Measurements from ENCODE around the gene SEC63. TPM values are rescaled to one million over a fixed set of nuclear protein-coding genes. Genes with fewer than 3 reads are reported as not detected.
A peak's percentile ranks its signal among the peaks of the same experiment; 100 is the strongest.
"Not testable (repeated sequence)": the region's sequence is repeated elsewhere in the genome, so short reads cannot be mapped to it uniquely, and the experiment has no call there.

Gene SEC63
- total RNA-seq, 2 experiments from 2014 or later = 71.2 to 74.5 TPM

DNA sequence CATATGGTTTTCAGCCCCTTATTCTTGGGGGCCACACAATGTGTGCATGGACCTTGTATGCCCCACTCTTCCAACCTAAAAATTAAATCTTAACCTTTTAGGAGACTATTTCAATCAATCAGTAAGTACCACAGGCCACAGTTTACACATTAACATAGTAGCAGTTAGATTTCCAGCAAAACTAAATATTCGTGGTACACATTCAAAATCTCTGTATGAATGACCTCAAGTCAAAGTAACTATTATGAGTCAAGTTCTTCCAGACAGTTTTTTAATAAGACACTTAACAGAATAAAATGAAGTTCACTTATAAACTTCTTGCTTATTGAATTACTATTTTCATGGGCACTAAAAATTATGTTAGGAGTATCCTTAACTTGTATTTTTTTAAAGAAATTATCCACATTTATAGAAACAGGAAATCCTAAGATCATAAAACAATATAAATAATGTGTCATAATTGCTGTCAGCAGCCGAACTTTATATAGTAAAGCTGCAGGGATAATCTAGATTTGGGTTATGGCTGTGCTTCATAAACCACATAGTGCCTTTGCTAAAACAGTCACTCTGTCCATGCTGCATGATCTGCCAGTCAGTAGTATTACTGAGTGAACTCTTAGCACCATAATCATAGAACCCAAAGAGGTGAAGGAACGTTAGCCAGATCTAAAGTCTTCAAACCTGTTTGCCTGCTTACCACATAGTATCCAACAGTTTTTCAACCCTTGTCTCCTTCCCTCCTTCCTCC lies 21.7 kb downstream of the SEC63 start:
- CTCF ChIA-PET = no interaction called here
- Mint-ChIP-seq H3K4me3 (no peak overlapping the region), H3K4me1 (peaks cover 1% of the 10 kb centered on the region), H3K27me3 (no peaks in the 10 kb centered on the region), H3K36me3 (ENCODE audit: low read depth) (peaks cover 50% of the 10 kb centered on the region), H3K9me3 (peaks cover 10% of the 10 kb centered on the region), H3K27ac (no peak overlapping the region)
- no peak for DNase-seq
- POLR2A ChIA-PET = no interaction called here

DNA sequence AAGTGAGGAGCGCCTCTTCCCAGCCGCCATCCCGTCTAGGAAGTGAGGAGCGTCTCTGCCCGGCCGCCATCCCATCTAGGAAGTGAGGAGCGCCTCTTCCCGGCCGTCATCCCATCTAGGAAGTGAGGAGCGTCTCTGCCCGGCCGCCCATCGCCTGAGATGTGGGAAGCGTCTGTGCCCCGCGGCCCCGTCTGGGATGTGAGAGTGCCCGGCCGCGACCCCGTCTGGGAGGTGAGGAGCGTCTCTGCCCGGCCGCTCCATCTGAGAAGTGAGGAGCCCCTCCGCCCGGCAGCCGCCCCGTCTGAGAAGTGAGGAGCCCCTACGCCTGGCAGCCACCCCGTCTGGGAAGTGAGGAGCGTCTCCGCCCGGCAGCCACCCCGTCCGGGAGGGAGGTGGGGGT lies 23.8 kb downstream of the SEC63 start:
- H3K4me1 Mint-ChIP-seq, POLR2A ChIA-PET: not testable (repeated sequence)

DNA sequence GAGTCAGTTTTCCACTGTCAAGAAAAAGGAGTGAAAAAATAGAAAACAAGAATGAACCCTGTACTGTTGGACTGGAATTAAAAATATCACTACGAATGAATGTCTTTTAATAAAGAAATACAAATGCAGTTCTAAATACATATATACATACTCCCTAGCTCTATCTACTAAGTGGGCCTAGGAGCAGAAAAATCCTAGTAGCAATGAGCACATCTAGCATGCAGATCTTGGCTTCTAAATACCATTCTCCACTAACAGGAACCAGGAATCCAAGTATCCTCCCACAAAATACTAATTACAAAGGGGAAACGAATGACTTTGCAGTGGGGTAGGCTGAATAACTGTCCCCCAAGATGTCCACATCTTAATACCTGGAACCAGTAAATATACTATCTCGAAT lies 25.4 kb downstream of the SEC63 start:
- Mint-ChIP-seq H3K36me3 (ENCODE audit: low read depth) (peaks cover 41% of the 10 kb centered on the region), H3K27ac (no peak overlapping the region), H3K4me1 (no peaks in the 10 kb centered on the region), H3K9me3 (peaks cover 10% of the 10 kb centered on the region), H3K4me3 (no peak overlapping the region), H3K27me3 (no peaks in the 10 kb centered on the region)
- DNase-seq = no peak
- ChIA-PET CTCF (no interaction called here), POLR2A (no interaction called here)

More for the DNA sequence above, 23.8 kb downstream of the SEC63 start:
- DNase-seq, H3K4me3 Mint-ChIP-seq, H3K27ac Mint-ChIP-seq, H3K27me3 Mint-ChIP-seq, H3K9me3 Mint-ChIP-seq, CTCF ChIA-PET: not testable (repeated sequence)
- H3K36me3 Mint-ChIP-seq (ENCODE audit: low read depth) = peaks cover 40% of the 10 kb centered on the region

DNA sequence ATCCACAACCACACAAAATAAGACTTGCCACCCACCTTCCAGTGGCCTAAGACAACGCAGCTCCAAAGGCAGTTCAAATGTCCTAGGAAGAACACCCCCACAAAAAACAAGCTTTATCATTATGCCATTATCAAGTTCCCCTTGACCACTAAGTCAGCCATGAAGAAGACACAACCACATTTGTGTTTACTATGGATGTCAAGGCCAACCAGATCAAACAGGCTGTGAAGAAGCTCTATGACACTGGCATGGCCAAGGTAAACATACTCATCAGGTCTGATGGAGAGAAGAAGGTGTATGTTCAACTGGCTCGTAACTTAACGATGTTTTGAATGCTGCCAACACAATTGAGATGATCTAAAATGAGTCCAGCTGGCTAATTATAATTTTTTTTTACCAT lies 26.1 kb downstream of the SEC63 start:
- H3K27me3 Mint-ChIP-seq = no peaks in the 10 kb centered on the region
- no peaks in the 10 kb centered on the region for H3K4me1 Mint-ChIP-seq
- no peak for DNase-seq
- H3K4me3 Mint-ChIP-seq = no peak overlapping the region
- peaks cover 10% of the 10 kb centered on the region for H3K9me3 Mint-ChIP-seq
- peaks cover 39% of the 10 kb centered on the region for H3K36me3 Mint-ChIP-seq (ENCODE audit: low read depth)
- POLR2A ChIA-PET = no interaction called here
- peak overlapping the region; percentile 14 for H3K27ac Mint-ChIP-seq
- CTCF ChIA-PET = interaction anchor here (0.6 kb wide), 1 partner anchor 10 kb away, joined by 3 read pairs; no protein-coding TSS in a partner anchor

DNA sequence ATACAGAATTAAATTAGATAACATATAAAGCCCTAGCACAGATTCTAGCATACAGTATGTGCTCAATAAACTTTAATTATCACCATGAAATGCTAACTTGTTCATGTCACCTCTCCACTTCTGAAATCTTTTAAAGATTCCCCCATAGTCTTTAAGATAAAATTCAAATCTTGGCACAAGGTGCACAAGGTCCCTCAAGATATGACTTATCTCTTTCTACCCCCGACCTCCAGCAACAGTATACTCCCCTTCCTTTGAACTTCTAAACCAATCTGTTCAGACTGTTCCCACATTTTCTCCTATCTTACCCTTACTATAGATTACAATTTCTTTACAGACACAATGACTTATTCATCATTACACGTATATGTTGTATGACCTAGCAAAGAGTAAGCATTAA lies 29.0 kb downstream of the SEC63 start:
- DNase-seq = no peak
- ChIA-PET POLR2A (no interaction called here), CTCF (no interaction called here)
- Mint-ChIP-seq H3K4me3 (no peak overlapping the region), H3K27ac (no peak overlapping the region), H3K9me3 (peaks cover 8% of the 10 kb centered on the region), H3K36me3 (ENCODE audit: low read depth) (peaks cover 46% of the 10 kb centered on the region), H3K4me1 (no peaks in the 10 kb centered on the region), H3K27me3 (no peaks in the 10 kb centered on the region)

DNA sequence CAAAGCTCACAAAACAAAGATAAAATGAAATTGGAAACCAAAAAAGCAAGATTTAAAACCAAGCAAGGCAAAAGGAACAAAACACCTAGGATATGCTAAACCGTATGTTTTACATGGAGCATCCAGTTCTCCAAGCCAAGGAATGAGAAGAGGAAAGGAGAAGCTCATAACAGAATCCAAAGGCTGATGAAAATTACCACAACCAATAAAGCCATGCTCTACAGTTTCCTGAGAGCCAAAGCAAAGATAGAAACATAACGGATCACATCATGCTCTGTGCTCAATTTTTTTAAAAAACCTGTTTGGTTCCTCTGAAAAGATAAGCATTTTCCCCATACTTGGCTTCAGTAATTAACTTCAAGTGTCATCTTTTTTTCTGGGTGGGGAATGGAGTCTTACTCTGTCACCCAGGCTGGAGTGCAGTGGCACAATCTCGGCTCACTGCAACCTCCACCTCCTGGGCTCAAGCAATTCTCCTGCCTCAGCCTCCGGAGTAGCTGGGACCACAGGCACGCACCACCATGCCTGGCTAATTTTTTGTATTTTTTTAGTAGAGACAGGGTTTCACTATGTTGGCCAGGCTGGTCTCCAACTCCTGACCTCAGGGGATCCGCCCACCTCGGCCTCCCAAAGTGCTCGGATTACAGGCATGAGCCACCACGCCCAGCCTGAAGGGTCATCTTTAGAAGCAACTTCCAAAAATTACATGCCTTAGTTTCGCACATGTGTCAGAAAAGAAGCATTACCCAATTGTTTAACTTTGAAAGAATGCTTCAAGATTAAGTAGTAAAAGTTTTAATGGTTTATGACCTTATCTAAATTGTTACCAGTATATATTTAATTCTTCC lies 31.1 kb downstream of the SEC63 start:
- H3K9me3 Mint-ChIP-seq, H3K27me3 Mint-ChIP-seq, H3K4me3 Mint-ChIP-seq, DNase-seq, CTCF ChIA-PET, H3K4me1 Mint-ChIP-seq, H3K27ac Mint-ChIP-seq: not testable (repeated sequence)
- H3K36me3 Mint-ChIP-seq (ENCODE audit: low read depth) = peaks cover 41% of the 10 kb centered on the region
- POLR2A ChIA-PET = interaction anchor here (0.8 kb wide), 1 partner anchor 9 kb away, joined by 3 read pairs; no protein-coding TSS in a partner anchor

DNA sequence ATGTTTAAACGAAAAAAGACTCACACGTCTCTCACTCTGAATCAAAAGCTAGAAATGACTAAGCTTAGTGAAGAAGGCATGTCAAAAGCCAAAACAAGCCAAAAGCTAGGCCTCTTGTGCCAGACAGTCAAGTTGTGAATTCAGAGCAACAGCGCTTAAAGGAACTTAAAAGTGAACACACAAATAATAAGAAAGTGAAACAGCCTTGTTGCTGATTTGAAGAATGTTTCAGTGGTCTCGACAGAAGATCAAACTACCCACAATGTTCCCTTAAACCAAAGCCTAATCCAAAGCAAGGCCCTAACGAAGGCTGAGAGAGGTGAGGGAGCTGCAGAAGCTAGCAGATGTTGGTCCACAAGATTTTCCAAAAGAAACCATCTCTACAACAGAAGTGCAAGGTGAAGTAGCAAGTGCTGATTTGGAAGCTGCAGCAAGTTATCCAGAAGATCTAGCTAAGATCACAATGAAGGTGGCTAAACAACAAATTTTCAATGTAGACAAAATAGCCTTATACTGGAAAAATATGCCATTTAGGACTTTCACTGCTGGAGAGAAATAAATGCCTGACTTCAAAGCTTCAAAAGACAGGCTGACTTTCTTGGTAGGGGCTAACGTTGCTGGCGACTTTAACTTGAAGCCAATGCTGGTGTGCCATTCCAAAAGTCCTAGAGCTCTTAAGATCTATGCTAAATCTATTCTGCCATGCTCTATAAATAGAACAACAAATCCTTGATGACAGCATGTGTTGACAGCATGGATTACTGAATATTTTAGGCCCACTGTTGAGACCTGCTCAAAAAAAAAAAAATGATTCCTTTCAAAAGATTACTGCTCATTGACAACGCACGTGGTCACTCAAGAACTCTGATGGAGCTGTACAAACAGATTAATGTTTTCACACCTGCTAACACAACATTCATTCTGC lies 40.3 kb downstream of the SEC63 start:
- Mint-ChIP-seq H3K4me3 (no peak overlapping the region), H3K36me3 (ENCODE audit: low read depth) (peaks cover 77% of the 10 kb centered on the region), H3K27ac (no peak overlapping the region), H3K4me1 (peaks cover 8% of the 10 kb centered on the region), H3K9me3 (peaks cover 22% of the 10 kb centered on the region), H3K27me3 (no peaks in the 10 kb centered on the region)
- DNase-seq = no peak
- ChIA-PET CTCF (interaction anchor here (0.7 kb wide), 1 partner anchor 496 kb away, joined by 4 read pairs; no protein-coding TSS in a partner anchor), POLR2A (interaction anchor here (1.1 to 1.3 kb wide), 3 partner anchors 9 to 41 kb away, joined by 3 to 5 read pairs (median 4); partner anchors contain the start of gene SEC63)

DNA sequence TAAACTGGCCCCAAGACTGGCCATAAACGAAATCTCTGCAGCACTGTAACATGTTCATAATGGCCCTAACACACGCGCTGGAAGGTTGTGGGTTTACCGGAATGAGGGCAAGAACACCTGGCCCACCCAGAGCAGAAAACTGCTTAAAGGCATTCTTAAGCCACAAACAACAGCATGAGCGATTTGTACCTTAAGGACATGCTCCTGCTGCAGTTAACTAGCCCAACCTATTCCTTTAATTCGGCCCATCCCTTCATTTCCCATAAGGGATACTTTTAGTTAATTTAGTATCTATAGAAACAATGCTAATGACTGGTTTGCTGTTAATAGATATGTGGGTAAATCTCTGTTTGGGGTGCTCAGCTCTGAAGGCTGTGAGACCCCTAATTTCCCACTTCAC lies 41.0 kb downstream of the SEC63 start:
- Mint-ChIP-seq H3K9me3 (peaks cover 20% of the 10 kb centered on the region), H3K36me3 (ENCODE audit: low read depth) (peaks cover 79% of the 10 kb centered on the region)
- H3K4me1 Mint-ChIP-seq, CTCF ChIA-PET, H3K27ac Mint-ChIP-seq, H3K27me3 Mint-ChIP-seq, DNase-seq, H3K4me3 Mint-ChIP-seq: not testable (repeated sequence)
- POLR2A ChIA-PET = interaction anchor here (1.3 kb wide), 1 partner anchor 40 kb away, joined by 5 read pairs; no protein-coding TSS in a partner anchor

DNA sequence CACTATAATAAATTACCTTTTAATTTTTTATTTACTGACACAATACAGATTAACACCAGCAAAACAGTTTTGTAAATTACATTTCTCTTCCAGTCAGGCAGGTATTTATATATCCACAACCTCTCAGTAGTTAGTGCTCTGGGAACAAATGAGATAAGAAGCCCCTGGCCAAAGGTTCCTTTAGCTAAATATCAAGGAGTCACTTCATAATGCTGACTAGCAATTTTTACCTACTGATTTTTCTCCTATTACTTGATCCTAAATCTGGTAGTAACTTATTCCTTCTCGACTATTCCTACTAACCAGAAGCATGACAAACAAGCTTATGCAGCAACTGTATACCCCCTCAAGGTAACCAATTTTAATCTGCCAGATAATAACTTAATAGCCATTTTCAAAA lies 46.3 kb downstream of the SEC63 start:
- no peak overlapping the region for H3K4me3 Mint-ChIP-seq
- POLR2A ChIA-PET = no interaction called here
- CTCF ChIA-PET = no interaction called here

DNA sequence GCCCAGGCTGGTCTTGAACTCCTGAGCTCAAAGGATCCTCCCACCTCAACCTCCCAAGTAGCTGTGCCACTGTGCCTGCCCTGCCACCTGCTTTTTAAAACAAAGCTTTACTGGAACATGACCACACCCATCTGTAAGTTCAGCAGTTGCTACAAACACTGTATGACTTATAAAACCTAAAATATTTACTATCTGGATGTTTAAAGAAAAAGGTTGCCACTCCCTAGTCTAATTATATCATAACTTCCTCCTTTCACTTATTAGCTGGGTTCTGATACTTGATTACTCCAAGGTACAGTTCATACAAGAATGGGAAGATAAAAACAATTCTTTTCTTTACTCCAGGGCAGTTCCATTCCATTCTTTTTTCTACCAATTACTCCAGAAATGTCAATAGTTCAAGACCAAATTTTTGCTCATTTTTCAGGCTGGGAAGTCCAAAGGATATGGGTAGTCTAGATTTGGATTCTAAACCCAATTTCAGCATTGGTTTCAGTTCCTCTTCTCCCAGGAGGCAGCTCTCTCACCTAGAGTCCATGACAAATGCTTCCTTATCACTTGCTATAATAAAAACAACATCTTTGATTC lies 63.1 kb downstream of the SEC63 start:
- Mint-ChIP-seq H3K27me3 (no peaks in the 10 kb centered on the region), H3K4me1 (peaks cover 6% of the 10 kb centered on the region), H3K9me3 (no peaks in the 10 kb centered on the region), H3K27ac (peak overlapping the region; percentile 7), H3K4me3 (no peak overlapping the region), H3K36me3 (ENCODE audit: low read depth) (peaks cover 59% of the 10 kb centered on the region)
- no peak for DNase-seq
- CTCF ChIA-PET = interaction anchor here (0.6 kb wide), 1 partner anchor 57 kb away, joined by 3 read pairs; no protein-coding TSS in a partner anchor
- POLR2A ChIA-PET = no interaction called here

More for the DNA sequence above, 46.3 kb downstream of the SEC63 start:
- no peak for DNase-seq
- H3K9me3 Mint-ChIP-seq = peaks cover 6% of the 10 kb centered on the region
- H3K36me3 Mint-ChIP-seq (ENCODE audit: low read depth) = peaks cover 57% of the 10 kb centered on the region
- H3K27ac Mint-ChIP-seq = no peak overlapping the region
- H3K27me3 Mint-ChIP-seq = no peaks in the 10 kb centered on the region
- peaks cover 4% of the 10 kb centered on the region for H3K4me1 Mint-ChIP-seq

DNA sequence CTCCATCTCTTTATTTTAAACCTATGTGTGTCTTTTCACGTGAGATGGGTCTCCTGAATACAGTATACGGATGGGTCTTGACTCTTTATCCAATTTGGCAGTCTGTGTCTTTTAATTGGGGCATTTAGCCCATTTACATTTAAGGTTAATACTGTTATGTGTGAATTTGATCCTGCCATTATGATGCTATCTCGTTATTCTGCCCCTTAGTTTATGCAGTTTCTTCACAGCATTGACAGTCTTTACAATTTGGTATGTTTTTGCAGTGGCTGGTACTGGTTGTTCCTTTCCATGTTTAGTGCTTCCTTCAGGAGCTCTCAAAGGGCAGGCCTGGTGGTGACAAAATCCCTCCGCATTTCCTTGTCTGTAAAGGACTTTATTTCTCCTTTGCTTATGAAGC lies 67.6 kb downstream of the SEC63 start:
- H3K27ac Mint-ChIP-seq, H3K27me3 Mint-ChIP-seq, H3K4me3 Mint-ChIP-seq, CTCF ChIA-PET, DNase-seq, POLR2A ChIA-PET: not testable (repeated sequence)
- H3K36me3 Mint-ChIP-seq (ENCODE audit: low read depth) = peaks cover 73% of the 10 kb centered on the region
- H3K9me3 Mint-ChIP-seq = peaks cover 13% of the 10 kb centered on the region
- H3K4me1 Mint-ChIP-seq = peaks cover 12% of the 10 kb centered on the region

DNA sequence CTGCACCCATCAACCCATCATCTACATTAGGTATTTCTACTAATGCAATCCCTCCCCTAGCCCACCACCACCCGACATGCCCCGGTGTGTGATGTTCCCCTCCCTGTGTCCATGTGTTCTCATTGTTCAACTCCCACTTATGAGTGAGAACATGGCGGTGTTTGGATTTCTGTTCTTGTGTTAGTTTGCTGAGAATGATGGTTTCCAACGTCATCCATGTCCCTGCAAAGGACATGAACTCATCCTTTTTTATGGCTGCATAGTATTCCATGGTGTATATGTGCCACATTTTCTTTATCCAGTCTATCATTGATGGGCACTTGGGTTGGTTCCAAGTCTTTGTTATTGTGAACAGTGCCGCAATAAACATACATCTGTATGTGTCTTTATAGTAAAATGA lies 72.1 kb downstream of the SEC63 start:
- POLR2A ChIA-PET, DNase-seq, H3K4me3 Mint-ChIP-seq, H3K4me1 Mint-ChIP-seq, CTCF ChIA-PET, H3K27ac Mint-ChIP-seq, H3K27me3 Mint-ChIP-seq: not testable (repeated sequence)
- peaks cover 13% of the 10 kb centered on the region for H3K9me3 Mint-ChIP-seq
- H3K36me3 Mint-ChIP-seq (ENCODE audit: low read depth) = peaks cover 51% of the 10 kb centered on the region

Data from activated CD4-positive, alpha-beta memory T cell treated with anti-CD3 and anti-CD28 coated beads, Interleukin-2, amount 10 ng/mL, durations not matched to agents 7 days and 5 days (primary cell).